GM19438 (cell line): ENCODE results near the gene GIPC2.
"Not testable (repeated sequence)": the region's sequence is repeated elsewhere in the genome, so short reads cannot be mapped to it uniquely, and the experiment has no call there.

Source experiments
- ATAC-seq: cut with Tn5 transposase; IDR thresholded peaks from one replicate; pipeline ENCODE4 v1.9.1; 2021; ENCODE audit warnings: low read depth; ENCODE audit not compliant: unreplicated experiment

GIPC2 gene

DNA sequence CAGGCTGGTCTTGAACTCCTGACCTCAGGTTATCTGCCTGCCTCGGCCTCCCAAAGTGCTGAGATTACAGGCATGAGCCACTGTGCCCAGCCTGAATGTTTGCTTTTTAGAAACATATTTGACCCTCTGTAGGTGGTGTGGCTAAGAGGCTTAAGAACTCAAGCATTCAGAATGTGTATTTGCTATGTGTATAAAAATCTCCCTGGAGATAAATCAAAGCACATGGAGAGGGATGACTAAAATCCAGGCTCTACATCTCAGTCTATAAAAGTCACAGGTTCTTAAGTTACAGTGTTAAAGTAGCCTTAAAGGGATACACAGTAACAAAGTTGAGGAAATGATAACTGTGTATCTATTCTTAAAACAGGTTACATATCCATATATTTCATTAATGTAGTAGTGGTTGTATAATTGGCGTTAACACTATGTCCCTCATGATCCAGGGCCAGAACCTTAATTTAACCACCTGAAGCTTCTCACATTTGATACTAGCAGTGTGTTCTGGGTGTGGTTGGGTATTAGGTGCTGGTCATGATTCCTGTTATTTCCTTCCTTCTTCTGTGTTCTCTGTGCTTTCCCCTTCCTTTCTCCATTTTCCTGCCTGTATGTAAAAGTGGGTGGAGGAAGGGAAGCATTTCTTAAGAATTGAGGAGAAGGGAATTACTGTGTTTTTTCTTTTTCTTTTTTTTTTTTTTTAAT, 16.2 kb downstream of the GIPC2 start:
- ATAC-seq = no peak

DNA sequence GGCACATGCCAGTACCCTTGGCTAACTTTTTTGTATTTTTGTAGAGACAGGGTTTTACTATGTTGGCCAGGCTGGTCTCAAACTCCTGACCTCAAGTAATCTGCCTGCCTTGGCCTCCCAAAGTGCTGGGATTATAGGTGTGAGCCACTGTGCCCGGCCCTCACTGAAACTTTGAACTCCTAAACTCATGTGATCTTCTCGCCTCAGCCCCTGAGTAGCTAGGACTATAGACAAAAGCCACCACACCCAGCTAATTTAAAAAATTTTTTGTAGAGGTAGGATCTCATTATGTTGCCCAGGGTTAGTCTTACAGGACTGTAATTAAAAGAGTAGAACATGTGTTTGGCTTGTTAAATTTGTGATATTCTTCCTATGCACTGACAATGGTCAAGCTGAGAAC, 19.1 kb downstream of the GIPC2 start:
- ATAC-seq = not testable (repeated sequence)

DNA sequence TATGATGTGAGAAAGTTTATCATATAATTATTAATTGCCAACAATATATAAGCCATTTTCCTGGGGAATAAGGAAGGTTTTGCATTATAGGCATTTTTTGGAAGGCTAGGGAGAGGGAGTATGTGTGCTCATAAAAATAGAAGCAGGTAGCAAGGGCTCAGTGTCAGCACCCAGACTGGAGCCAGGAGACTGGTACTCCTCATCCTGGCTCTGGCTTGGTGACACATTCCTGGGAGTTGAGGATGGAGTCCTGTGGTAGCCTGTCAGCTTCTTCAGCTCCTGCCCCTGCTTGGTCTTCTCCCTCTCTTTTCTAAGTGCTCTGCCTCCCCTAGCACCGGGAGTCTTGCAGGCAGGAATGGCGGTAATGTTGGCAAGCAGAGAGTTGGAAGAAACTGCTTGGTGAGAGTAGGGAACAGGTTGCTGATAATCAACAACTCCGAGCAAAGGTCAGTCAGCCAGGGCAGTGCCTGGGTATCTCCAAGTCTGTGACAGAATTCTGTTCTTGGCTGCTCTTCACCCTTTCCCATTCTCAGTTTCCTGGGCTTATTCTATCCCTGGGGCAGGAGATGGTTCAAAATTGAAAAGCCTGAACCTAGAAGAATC, 23.0 kb downstream of the GIPC2 start:
- no peak for ATAC-seq

DNA sequence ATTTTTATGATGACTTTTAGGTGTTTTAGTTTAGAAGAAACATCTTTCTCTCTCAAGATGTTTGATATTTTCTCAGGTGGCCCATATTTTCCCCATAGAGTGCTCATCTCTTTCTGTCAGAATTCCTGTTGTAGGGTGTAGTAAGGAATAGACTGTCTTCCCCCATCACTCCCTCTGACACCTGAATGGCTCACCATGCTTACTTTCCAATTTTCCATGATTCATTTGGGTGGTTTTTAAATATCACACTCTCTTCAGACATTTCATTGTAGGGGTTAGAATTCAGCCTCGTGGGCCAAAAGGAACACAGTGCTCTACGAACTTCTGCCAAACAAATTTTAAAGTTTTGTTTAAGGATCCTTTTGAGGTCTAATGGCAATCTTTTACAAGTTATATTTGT, 24.0 kb downstream of the GIPC2 start:
- ATAC-seq = no peak

DNA sequence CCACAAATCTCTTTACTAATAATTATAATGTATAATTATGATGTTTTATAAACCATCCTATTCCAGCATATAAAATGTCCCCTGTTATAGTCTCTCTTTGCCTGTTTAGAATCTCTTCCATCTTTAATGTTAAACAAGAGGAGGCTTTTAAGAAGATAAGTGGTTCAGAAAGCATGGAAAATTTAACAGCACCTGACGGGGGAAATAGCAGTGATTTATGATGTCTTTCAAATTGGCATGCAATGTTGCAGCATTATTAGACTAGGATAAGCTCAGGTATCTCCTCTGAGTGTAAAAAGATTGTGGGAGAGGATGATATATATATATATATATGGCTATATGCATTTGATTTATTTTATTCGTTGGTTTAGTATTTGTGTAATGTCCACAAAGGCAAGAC, 24.4 kb downstream of the GIPC2 start:
- ATAC-seq = no peak

DNA sequence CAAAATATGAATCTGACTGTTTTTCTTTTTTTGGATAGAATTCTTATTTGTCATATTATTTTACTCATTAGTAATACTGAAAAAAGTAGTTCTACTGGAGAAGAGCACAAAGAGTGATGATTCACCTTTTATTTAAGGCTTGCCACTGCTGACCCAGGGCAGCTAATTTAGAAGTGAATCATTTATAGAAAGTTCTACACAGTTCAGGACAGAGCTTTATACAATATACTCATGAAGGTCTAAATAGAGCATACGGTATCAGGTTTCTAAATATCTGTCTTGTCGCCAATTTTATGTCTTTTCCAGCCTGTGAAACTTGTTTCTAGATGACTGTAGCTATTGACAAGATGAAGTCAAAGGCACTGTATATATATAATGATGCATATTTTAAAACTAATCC, 25.0 kb downstream of the GIPC2 start:
- ATAC-seq = no peak

DNA sequence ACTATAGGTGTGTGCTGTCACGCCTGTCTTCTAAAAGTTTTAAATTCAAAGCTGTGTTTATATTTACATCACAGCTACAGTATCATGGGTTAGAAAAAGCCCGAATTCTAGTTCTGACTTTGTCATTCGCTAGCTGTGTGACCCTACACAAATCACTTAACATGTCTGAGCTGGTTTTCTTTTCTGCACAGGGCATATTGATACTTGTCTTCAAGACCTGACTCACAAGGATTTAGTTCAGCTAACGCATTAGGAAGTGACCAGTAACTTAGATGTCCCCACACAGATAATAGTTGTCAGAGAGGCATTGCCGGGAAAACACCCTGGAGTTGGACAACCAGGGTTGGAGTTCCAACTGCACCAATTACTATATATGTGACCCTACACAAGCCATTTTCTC, 25.9 kb downstream of the GIPC2 start:
- ATAC-seq = no peak

DNA sequence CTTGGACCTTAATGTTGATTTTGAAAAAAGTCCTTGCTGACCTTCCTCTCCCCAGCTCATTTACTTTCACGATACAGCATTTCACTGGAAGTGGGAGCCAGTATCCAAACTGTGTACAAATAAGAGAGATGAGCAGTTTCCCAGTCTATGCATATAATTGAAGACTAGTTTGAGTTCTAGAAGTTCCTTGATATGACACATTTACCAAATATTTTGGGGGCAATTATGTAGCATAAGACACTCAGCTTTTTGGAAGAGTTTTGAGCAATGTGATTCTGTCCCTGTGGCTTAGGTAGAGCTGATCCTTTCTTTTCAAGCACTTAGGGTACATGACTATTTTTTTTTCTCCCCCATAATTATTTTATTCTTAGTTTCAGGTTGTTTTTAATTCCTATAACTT, 26.4 kb downstream of the GIPC2 start:
- ATAC-seq = no peak

DNA sequence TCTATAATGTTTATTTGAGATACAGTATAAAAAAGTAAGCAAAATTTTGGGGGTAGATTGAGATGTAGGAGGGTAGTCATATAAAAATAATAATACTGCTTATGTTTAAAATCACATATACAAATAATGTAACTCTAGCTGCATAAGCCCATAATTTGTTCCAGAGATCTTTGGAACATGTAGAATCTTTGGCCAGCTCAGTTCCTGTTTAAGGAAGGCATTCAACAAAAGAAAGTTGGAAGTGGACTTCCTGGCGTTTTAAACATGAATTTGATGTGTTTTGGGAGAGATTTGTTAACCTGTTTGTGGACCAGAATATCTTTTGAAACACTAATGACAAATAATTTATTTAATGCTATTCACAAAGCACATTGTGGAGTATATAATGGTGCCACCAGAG, 27.7 kb downstream of the GIPC2 start:
- ATAC-seq = no peak

DNA sequence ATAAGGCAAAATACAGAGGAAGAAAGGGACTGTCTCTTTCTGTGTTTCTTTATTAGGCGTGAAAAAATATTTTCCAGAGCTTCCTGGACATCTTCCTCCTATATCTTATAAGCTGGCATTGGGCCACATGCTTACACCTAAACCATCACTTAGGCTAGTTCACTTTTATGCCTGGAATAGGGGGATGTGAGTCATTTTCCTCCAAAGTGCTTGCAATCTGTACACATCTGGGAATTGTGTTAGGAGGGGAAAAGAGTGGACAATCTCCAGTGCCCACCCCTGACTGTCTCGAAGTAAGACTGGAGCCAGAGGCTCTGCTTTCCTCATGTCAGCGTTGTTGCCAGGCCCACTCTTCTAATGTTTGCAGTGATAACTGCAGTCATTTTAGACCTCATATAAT, 29.9 kb downstream of the GIPC2 start:
- no peak for ATAC-seq

DNA sequence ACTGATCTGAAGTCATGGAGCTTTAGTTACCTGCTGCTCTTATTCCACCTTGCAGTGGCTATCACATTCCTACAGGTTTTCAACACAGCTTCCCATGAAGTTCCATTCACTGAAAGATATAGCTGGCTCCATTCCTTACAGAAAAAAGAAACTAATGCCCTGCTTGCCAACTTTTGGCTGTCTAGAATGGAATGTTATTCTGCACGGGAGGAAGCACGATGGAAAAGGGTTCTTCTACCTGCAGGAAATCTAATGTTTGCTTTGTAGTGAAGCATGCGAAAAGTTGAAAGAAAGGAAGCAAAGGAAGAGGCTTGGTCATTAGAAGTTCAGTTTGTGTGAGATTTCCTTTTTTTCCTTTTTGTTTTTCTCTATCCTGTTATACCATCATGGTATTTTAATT, 32.6 kb downstream of the GIPC2 start:
- no peak for ATAC-seq

DNA sequence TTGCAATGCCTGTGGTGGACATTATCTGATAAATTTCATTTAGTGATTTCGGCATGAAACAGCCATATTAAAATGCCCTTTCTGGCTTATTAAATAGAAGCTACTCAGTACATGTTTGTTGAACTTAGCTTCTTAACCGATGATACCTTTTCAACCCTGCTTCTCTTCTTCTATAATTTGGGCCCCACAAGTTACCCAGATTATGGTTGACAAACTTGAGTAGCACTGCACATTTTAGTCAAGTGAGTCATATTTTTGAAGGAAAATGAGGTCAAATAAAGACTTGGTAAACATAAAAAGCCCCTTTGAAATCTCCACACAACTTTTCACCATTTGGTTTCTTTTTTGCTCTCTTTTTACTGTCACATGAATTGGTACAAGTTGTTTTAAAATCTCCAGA, 33.8 kb downstream of the GIPC2 start:
- ATAC-seq = no peak

DNA sequence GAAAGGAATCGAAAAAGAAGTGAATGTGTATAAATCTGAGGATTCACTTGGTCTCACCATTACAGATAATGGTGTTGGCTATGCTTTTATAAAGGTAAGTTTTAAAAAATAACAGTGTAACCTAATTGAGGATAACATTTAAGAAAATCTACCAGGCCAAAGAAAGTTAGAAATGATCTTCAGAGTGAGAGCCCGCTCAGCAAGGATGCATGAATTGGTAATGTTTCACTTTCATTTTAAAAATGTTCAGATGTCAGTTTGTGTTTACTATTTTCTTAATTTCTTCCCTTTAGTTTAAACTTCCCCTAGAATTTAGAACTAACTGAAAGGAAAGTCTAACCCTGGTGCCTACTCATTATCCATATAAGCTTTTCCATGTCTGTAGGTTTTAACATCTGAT, 35.0 kb downstream of the GIPC2 start:
- no peak for ATAC-seq

DNA sequence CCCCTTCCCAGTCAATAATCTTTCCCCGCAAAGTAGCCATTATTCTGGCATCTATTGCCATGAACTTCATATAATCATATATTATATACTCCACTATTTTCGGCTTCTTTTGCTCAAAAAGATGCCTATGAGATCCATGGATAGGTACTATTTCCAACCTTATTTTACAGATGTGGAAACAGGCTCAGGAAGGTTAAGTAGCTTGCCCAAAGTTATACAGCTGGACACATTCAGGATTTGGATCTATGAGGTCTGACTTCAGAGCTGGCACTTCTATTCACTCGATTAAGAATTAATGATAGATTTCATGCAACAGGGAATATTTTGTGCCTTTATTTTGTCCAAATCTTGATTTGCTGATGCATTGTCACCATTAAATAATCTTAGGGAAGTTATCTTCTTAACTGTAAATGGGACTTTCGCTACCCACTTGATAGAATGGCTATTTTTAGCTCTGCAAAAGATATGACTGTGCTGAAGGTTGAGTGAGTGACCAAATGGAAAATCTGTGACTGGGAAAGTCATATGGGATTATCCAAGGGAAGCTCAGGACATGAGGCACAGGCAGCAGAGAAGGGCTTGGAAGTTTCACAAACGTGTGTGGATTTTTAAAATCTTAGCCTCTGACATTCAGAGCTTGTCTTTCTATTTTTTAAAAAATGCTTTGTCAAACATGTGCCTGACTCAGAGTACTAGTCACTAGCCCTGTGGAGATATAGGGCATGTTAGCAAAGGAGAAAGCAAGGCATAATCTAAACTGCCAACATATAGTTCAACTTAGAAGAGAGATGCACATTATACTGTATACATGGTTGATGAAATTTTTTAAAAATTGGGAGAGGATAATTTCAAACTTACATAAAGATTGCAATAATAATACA, 36.5 kb downstream of the GIPC2 start:
- no peak for ATAC-seq

DNA sequence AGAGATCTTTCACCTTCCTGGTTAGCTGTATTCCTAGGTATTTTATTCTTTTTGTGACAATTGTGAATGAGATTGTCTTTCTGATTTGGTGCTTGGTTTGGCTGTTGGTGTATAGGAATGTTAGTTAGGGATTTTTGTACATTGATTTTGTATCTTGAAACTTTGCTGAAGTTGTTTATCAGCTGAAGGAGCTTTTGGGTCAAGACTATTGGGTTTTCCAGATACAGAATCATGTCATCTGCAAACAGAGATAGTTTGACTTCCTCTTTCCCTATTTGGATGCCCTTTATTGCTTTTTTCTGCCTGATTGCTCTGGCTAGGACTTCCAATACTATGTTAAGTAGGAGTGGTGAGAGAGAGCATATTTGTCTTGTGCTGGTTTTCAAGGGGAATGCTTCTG, 38.9 kb downstream of the GIPC2 start:
- ATAC-seq = not testable (repeated sequence)

DNA sequence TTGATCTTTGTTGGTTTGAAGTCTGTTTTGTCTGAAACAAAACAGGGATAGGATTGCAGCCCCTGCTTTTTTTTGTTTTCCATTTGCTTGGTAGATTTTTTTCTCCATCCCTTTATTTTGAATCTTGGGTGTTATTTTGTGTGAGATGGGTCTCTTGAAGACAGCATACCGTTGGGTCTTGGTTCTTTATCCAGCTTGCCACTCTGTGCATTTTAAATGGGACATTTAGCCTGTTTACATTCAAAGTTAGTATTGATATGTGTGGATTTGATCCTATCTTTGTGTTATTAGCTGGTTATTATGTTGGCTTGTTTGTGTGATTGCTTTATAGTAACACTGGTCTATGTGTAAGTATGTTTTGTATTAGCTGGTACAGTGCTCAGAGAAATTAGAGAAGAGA, 40.9 kb downstream of the GIPC2 start:
- no peak for ATAC-seq

DNA sequence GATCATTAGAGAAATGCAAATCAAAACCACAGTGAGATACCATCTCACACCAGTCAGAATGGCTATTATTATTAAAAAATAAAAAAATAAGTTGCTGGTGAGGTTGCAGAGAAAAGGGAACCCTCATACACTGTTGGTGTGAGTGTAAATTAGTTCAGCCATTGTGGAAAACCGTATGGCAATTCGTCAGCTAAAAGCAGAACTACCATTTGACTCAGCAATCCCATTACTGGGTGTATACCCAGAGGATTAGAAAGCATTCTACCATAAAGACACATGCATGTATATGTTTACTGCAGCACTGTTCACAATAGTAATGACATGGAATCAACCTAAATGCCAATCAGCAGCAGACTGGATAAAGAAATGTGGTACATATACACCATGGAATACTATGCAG, 42.2 kb downstream of the GIPC2 start:
- no peak for ATAC-seq

DNA sequence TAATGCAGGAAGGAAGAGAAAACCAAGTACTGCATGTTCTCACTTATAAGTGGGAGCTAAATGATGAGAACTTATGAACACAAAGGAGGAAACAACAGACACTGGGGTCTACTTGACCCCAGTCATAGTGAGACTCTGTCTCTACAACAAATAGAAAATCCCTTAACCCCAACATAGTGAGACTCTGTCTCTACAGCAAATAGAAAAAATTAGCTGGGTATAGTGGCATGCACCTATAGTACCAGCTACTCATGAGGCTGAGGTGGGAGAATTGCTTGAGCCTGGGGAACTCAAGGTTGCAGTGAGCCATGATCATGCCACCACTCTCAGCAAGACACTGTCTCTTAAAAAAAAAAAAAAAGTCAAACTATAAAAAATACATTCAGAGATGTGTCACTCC, 42.7 kb downstream of the GIPC2 start:
- ATAC-seq = no peak

DNA sequence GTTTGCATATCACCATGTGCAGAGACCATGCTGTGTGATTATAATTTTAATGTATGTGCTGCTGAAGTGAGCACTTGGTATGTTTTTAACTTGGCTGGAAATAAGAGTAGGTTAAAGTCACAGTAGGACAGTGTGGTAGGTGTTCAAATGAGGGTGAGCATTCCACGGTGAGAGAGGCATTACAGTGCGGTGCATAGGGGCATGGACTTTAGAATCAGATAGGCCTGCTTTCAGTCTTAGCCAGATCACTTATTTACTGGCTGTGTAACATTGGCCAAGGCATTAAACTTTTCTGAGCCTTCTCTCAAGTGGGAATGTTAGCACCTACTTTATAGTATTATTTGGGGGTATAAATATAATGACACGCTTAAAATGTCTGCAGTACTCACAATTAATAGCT, 43.2 kb downstream of the GIPC2 start:
- ATAC-seq = no peak

DNA sequence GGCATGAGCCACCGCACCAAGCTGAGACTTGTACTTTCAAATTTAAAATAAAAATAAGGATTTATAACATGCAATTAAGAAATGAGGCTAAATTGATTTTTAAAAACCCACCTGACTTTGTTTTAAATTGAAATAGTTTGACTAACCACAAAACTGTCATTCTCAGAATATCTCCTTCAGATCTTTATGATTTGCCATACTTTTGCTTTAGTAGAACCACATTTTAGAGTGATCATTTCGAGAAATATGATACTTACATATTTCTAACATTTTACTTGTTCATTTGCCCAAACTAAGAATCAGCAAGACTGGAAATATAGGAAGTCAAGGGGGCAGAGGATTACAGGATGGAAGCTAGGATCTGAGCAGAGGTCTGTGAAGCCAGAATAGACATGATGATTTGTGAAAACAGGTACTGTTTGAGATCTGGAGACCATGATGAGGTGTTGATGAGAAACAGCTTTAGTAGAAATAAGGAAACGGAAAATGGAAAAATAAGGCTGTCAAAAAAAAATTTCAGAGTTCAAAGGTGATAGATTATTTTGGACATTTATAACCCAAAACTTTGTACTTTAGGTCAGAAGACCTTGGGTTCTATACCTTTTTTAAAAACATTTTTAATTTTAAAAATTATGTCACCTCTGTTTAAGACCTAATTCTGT, 44.8 kb downstream of the GIPC2 start:
- ATAC-seq = no peak

DNA sequence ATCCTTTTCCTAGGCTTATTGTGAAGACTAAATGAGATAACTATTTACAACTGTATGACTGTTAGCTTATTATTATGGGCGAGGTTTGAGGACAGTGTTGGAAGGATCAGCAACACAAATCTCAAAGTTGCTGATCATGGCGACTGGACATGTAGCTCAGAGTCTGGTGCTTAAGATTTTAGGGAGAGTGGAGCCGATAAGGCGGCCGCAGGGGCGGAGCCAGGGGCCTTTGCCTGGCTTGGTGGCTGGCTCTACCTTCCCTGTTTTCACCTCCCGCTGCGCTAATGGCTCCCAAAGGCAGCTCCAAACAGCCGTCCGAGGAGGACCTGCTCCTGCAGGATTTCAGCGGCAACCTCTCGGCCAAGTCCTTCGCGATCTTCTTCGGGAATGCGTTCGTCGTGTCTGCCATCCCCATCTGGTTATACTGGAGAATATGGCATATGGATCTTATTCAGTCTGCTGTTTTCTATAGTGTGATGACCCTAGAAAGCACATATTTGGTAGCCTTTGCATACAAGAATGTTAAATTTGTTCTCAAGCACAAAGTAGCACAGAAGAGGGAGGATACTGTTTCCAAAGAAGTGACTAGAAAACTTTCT, 45.5 kb downstream of the GIPC2 start:
- ATAC-seq = no peak
